ENCODE data around the gene RAD51B.

Gene RAD51B

GRCh38 chr14:68450391-68451120 lies 631.0 kb downstream of the RAD51B start:
- Histone ChIP-seq H3K4me1 (ENCODE audit: control insufficient read depth in 1 of 2, insufficient read depth in 2 of 2, low read length in 2 of 2) (no peaks in the 10 kb centered on the region), H3K27me3 (ENCODE audit: control insufficient read depth in 1 of 2, insufficient read depth in 2 of 2, low read length in 2 of 2) (no peaks in the 10 kb centered on the region), H3K4me3 (ENCODE audit: low read depth in 1 of 2, low read length in 2 of 2) (no peak overlapping the region), H3K27ac (ENCODE audit: low read depth, low read length) (no peak overlapping the region), H3K36me3 (ENCODE audit: control insufficient read depth in 1 of 2, insufficient read depth in 2 of 2, low read length in 2 of 2) (no peaks in the 10 kb centered on the region), H3K9me3 (ENCODE audit: control insufficient read depth in 1 of 2, low read length in 2 of 2) (peaks cover 0 to 3% of the 10 kb centered on the region in 2 donors), H3K9ac (ENCODE audit: low read depth in 1 of 2, low read length in 2 of 2) (no peak overlapping the region)

GRCh38 chr14:68451696-68452373 lies 632.3 kb downstream of the RAD51B start:
- Histone ChIP-seq H3K9ac (ENCODE audit: low read depth in 1 of 2, low read length in 2 of 2) (no peak overlapping the region), H3K36me3 (ENCODE audit: control insufficient read depth in 1 of 2, insufficient read depth in 2 of 2, low read length in 2 of 2) (no peaks in the 10 kb centered on the region), H3K27ac (ENCODE audit: low read depth, low read length) (no peak overlapping the region), H3K4me1 (ENCODE audit: control insufficient read depth in 1 of 2, insufficient read depth in 2 of 2, low read length in 2 of 2) (no peaks in the 10 kb centered on the region), H3K27me3 (ENCODE audit: control insufficient read depth in 1 of 2, insufficient read depth in 2 of 2, low read length in 2 of 2) (no peaks in the 10 kb centered on the region), H3K4me3 (ENCODE audit: low read depth in 1 of 2, low read length in 2 of 2) (no peak overlapping the region), H3K9me3 (ENCODE audit: control insufficient read depth in 1 of 2, low read length in 2 of 2) (peaks cover 0 to 3% of the 10 kb centered on the region in 2 donors)

GRCh38 chr14:68458253-68458652 lies 638.7 kb downstream of the RAD51B start:
- no peaks in the 10 kb centered on the region for H3K27me3 ChIP-seq (ENCODE audit: control insufficient read depth in 1 of 2, insufficient read depth in 2 of 2, low read length in 2 of 2)
- peaks cover 12 to 14% of the 10 kb centered on the region in 2 donors for H3K4me1 ChIP-seq (ENCODE audit: control insufficient read depth in 1 of 2, insufficient read depth in 2 of 2, low read length in 2 of 2)
- no peak overlapping the region for H3K27ac ChIP-seq (ENCODE audit: low read depth, low read length)
- no peaks in the 10 kb centered on the region for H3K36me3 ChIP-seq (ENCODE audit: control insufficient read depth in 1 of 2, insufficient read depth in 2 of 2, low read length in 2 of 2)
- no peak overlapping the region for H3K9ac ChIP-seq (ENCODE audit: low read depth in 1 of 2, low read length in 2 of 2)
- peaks cover 0 to 3% of the 10 kb centered on the region in 2 donors for H3K9me3 ChIP-seq (ENCODE audit: control insufficient read depth in 1 of 2, low read length in 2 of 2)
- no peak overlapping the region for H3K4me3 ChIP-seq (ENCODE audit: low read depth in 1 of 2, low read length in 2 of 2)

- Histone ChIP-seq H3K9ac (ENCODE audit: low read depth in 1 of 2, low read length in 2 of 2) (no peak overlapping the region), H3K9me3 (ENCODE audit: control insufficient read depth in 1 of 2, low read length in 2 of 2) (peaks cover 0 to 3% of the 10 kb centered on the region in 2 donors), H3K4me3 (ENCODE audit: low read depth in 1 of 2, low read length in 2 of 2) (no peak overlapping the region), H3K36me3 (ENCODE audit: control insufficient read depth in 1 of 2, insufficient read depth in 2 of 2, low read length in 2 of 2) (no peaks in the 10 kb centered on the region), H3K27me3 (ENCODE audit: control insufficient read depth in 1 of 2, insufficient read depth in 2 of 2, low read length in 2 of 2) (no peaks in the 10 kb centered on the region), H3K27ac (ENCODE audit: low read depth, low read length) (no peak overlapping the region), H3K4me1 (ENCODE audit: control insufficient read depth in 1 of 2, insufficient read depth in 2 of 2, low read length in 2 of 2) (peaks cover 12 to 14% of the 10 kb centered on the region in 2 donors)
Observed at GRCh38 chr14:68458840-68459469, 639.4 kb downstream of the RAD51B start.

GRCh38 chr14:68459480-68460136 lies 640.0 kb downstream of the RAD51B start:
- Histone ChIP-seq H3K9ac (ENCODE audit: low read depth in 1 of 2, low read length in 2 of 2) (no peak overlapping the region), H3K27me3 (ENCODE audit: control insufficient read depth in 1 of 2, insufficient read depth in 2 of 2, low read length in 2 of 2) (no peaks in the 10 kb centered on the region), H3K9me3 (ENCODE audit: control insufficient read depth in 1 of 2, low read length in 2 of 2) (no peaks in the 10 kb centered on the region), H3K4me1 (ENCODE audit: control insufficient read depth in 1 of 2, insufficient read depth in 2 of 2, low read length in 2 of 2) (peaks cover 12 to 14% of the 10 kb centered on the region in 2 donors), H3K4me3 (ENCODE audit: low read depth in 1 of 2, low read length in 2 of 2) (no peak overlapping the region), H3K36me3 (ENCODE audit: control insufficient read depth in 1 of 2, insufficient read depth in 2 of 2, low read length in 2 of 2) (no peaks in the 10 kb centered on the region), H3K27ac (ENCODE audit: low read depth, low read length) (no peak overlapping the region)

- H3K9ac ChIP-seq (ENCODE audit: low read depth in 1 of 2, low read length in 2 of 2), result no peak overlapping the region
- H3K4me3 ChIP-seq (ENCODE audit: low read depth in 1 of 2, low read length in 2 of 2), result no peak overlapping the region
- no peaks in the 10 kb centered on the region for H3K36me3 ChIP-seq (ENCODE audit: control insufficient read depth in 1 of 2, insufficient read depth in 2 of 2, low read length in 2 of 2)
- H3K4me1 ChIP-seq (ENCODE audit: control insufficient read depth in 1 of 2, insufficient read depth in 2 of 2, low read length in 2 of 2), result peaks cover 12 to 14% of the 10 kb centered on the region in 2 donors
- no peaks in the 10 kb centered on the region for H3K27me3 ChIP-seq (ENCODE audit: control insufficient read depth in 1 of 2, insufficient read depth in 2 of 2, low read length in 2 of 2)
- H3K27ac ChIP-seq (ENCODE audit: low read depth, low read length), result no peak overlapping the region
- H3K9me3 ChIP-seq (ENCODE audit: control insufficient read depth in 1 of 2, low read length in 2 of 2), result no peaks in the 10 kb centered on the region
Observed at GRCh38 chr14:68460541-68460940, 641.0 kb downstream of the RAD51B start.

- H3K36me3 ChIP-seq (ENCODE audit: control insufficient read depth in 1 of 2, insufficient read depth in 2 of 2, low read length in 2 of 2), result no peaks in the 10 kb centered on the region
- H3K9me3 ChIP-seq (ENCODE audit: control insufficient read depth in 1 of 2, low read length in 2 of 2), result no peaks in the 10 kb centered on the region
- no peaks in the 10 kb centered on the region for H3K27me3 ChIP-seq (ENCODE audit: control insufficient read depth in 1 of 2, insufficient read depth in 2 of 2, low read length in 2 of 2)
- no peak overlapping the region for H3K4me3 ChIP-seq (ENCODE audit: low read depth in 1 of 2, low read length in 2 of 2)
- H3K4me1 ChIP-seq (ENCODE audit: control insufficient read depth in 1 of 2, insufficient read depth in 2 of 2, low read length in 2 of 2), result peaks cover 12 to 15% of the 10 kb centered on the region in 2 donors
- H3K9ac ChIP-seq (ENCODE audit: low read depth in 1 of 2, low read length in 2 of 2), result no peak overlapping the region
- H3K27ac ChIP-seq (ENCODE audit: low read depth, low read length), result no peak overlapping the region
Observed at GRCh38 chr14:68461086-68461485, 641.5 kb downstream of the RAD51B start.

- H3K27ac ChIP-seq (ENCODE audit: low read depth, low read length), result no peak overlapping the region
- peaks cover 12 to 23% of the 10 kb centered on the region in 2 donors for H3K4me1 ChIP-seq (ENCODE audit: control insufficient read depth in 1 of 2, insufficient read depth in 2 of 2, low read length in 2 of 2)
Observed at GRCh38 chr14:68462683-68463082, 643.1 kb downstream of the RAD51B start.

GRCh38 chr14:68463299-68463698 lies 643.7 kb downstream of the RAD51B start:
- H3K27ac ChIP-seq (ENCODE audit: low read depth, low read length), result no peak overlapping the region
- no peak overlapping the region for H3K4me3 ChIP-seq (ENCODE audit: low read depth in 1 of 2, low read length in 2 of 2)
- H3K27me3 ChIP-seq (ENCODE audit: control insufficient read depth in 1 of 2, insufficient read depth in 2 of 2, low read length in 2 of 2), result no peaks in the 10 kb centered on the region
- H3K9me3 ChIP-seq (ENCODE audit: control insufficient read depth in 1 of 2, low read length in 2 of 2), result no peaks in the 10 kb centered on the region
- H3K36me3 ChIP-seq (ENCODE audit: control insufficient read depth in 1 of 2, insufficient read depth in 2 of 2, low read length in 2 of 2), result no peaks in the 10 kb centered on the region
- H3K4me1 ChIP-seq (ENCODE audit: control insufficient read depth in 1 of 2, insufficient read depth in 2 of 2, low read length in 2 of 2), result peaks cover 12 to 23% of the 10 kb centered on the region in 2 donors
- H3K9ac ChIP-seq (ENCODE audit: low read depth in 1 of 2, low read length in 2 of 2), result no peak overlapping the region

More at GRCh38 chr14:68462683-68463082, 643.1 kb downstream of the RAD51B start:
- no peaks in the 10 kb centered on the region for H3K36me3 ChIP-seq (ENCODE audit: control insufficient read depth in 1 of 2, insufficient read depth in 2 of 2, low read length in 2 of 2)
- H3K27me3 ChIP-seq (ENCODE audit: control insufficient read depth in 1 of 2, insufficient read depth in 2 of 2, low read length in 2 of 2), result no peaks in the 10 kb centered on the region
- H3K9ac ChIP-seq (ENCODE audit: low read depth in 1 of 2, low read length in 2 of 2), result no peak overlapping the region
- H3K9me3 ChIP-seq (ENCODE audit: control insufficient read depth in 1 of 2, low read length in 2 of 2), result no peaks in the 10 kb centered on the region
- H3K4me3 ChIP-seq (ENCODE audit: low read depth in 1 of 2, low read length in 2 of 2), result no peak overlapping the region
